ENCODE measurements around the gene TBCD.

TBCD gene

DNA sequence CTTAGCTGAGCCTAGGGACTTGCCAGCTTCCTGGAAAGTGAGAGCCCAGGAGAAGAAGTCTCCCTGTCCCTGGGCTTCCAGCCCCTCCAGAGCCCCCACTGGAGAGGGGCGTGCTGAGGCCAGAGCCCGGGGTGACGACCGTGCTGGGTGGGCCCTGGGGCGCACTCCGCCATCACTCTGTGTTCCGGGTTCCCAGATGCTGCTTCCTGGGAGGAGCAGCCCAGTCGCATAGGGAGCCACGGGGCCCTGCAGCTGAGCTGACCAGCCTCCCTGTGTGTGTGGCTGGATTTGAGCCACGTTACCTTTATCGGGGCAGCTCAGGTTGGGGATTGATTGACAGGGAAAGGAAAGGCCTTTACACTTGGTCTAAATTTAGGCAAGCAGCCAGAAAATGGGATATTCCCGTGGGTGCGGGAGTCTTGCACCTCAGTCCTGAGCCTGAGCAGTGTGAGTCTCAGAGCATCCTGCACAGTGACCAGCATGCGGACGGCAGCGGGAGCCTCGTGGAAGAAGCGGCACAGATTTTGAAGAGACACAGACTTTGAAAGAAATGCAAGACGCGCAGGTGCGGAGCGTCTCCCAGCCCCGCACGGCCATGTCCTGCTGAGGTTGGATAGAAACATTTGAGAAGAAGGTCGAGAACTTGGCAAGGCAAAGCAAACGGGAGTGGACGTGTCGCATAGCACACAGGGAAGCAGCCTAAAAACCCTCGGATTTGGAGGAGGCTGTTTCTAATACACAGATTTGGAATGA, 139.2 kb downstream of the TBCD start:
- Histone ChIP-seq H3K27me3 (replicated peaks; ENCODE audit: insufficient read depth, low read length) (no peaks in the 10 kb centered on the region), H3K4me2 (ENCODE audit: low read depth, low read length) (no peak overlapping the region), H2AFZ (ENCODE audit: low read length) (no peak overlapping the region), H3K9me2 (replicated peaks; ENCODE audit: insufficient read depth, low read length) (no peaks in the 10 kb centered on the region), H3K36me3 (replicated peaks; ENCODE audit: insufficient read depth, low read length) (no peaks in the 10 kb centered on the region), H3K79me2 (ENCODE audit: low read length) (no peaks in the 10 kb centered on the region), H3K9ac (ENCODE audit: low read length) (no peak overlapping the region), H4K20me1 (ENCODE audit: insufficient read depth, low read length) (no peaks in the 10 kb centered on the region), H3K4me1 (ENCODE audit: low read length) (no peaks in the 10 kb centered on the region), H3K4me3 (ENCODE audit: low read length) (no peak overlapping the region), H3F3A (ENCODE audit: insufficient read depth, low read length) (no peaks in the 10 kb centered on the region), H3K27ac (ENCODE audit: low read length) (no peak overlapping the region), H3K9me3 (replicated peaks; ENCODE audit: insufficient read depth, low read length) (no peaks in the 10 kb centered on the region)
- TF ChIP-seq EZH2 (optimal IDR thresholded peaks at IDR 0.05; ENCODE audit: low read depth, low read length) (no peak), EZH2phosphoT487 (IDR thresholded peaks at IDR 0.05; ENCODE audit: low read length) (no peak)
- TF ChIP-seq, protein P1, sequence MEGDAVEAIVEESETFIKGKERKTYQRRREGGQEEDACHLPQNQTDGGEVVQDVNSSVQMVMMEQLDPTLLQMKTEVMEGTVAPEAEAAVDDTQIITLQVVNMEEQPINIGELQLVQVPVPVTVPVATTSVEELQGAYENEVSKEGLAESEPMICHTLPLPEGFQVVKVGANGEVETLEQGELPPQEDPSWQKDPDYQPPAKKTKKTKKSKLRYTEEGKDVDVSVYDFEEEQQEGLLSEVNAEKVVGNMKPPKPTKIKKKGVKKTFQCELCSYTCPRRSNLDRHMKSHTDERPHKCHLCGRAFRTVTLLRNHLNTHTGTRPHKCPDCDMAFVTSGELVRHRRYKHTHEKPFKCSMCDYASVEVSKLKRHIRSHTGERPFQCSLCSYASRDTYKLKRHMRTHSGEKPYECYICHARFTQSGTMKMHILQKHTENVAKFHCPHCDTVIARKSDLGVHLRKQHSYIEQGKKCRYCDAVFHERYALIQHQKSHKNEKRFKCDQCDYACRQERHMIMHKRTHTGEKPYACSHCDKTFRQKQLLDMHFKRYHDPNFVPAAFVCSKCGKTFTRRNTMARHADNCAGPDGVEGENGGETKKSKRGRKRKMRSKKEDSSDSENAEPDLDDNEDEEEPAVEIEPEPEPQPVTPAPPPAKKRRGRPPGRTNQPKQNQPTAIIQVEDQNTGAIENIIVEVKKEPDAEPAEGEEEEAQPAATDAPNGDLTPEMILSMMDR (IDR thresholded peaks at IDR 0.05; ENCODE audit: low read length) = no peak
- no peak for DNase-seq

DNA sequence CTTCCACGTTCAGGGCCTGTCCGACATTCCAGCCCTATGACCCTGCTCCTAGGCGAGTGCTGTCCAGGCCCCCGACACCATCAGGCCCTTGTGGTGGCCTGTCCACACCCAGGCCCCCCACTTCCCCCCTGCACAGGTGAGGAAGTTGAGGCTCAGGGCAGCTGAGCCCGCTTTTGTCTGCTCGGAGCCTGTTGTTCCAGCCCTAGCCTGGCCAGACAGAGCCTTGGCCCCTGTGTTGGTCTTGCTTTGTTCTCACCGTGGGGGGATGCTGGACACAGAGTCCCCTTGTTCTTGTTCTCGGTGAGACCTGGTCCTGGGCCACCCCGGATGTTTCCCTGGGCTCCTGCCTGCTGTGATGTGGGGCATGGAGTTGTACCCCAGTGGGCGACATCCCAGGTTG, 140.0 kb downstream of the TBCD start:
- DNase-seq = no peak
- TF ChIP-seq EZH2phosphoT487 (IDR thresholded peaks at IDR 0.05; ENCODE audit: low read length) = no peak
- TF ChIP-seq, protein P1 (IDR thresholded peaks at IDR 0.05; ENCODE audit: low read length) = no peak
- no peak for TF ChIP-seq EZH2 (optimal IDR thresholded peaks at IDR 0.05; ENCODE audit: low read depth, low read length)
- Histone ChIP-seq H3K27ac (ENCODE audit: low read length) (no peak overlapping the region), H3F3A (ENCODE audit: insufficient read depth, low read length) (no peaks in the 10 kb centered on the region), H3K4me1 (ENCODE audit: low read length) (no peaks in the 10 kb centered on the region), H3K4me2 (ENCODE audit: low read depth, low read length) (no peak overlapping the region), H3K9ac (ENCODE audit: low read length) (no peak overlapping the region), H3K36me3 (replicated peaks; ENCODE audit: insufficient read depth, low read length) (no peaks in the 10 kb centered on the region), H2AFZ (ENCODE audit: low read length) (no peak overlapping the region), H3K79me2 (ENCODE audit: low read length) (no peaks in the 10 kb centered on the region), H4K20me1 (ENCODE audit: insufficient read depth, low read length) (no peaks in the 10 kb centered on the region), H3K27me3 (replicated peaks; ENCODE audit: insufficient read depth, low read length) (no peaks in the 10 kb centered on the region), H3K9me3 (replicated peaks; ENCODE audit: insufficient read depth, low read length) (no peaks in the 10 kb centered on the region), H3K4me3 (ENCODE audit: low read length) (no peak overlapping the region), H3K9me2 (replicated peaks; ENCODE audit: insufficient read depth, low read length) (no peaks in the 10 kb centered on the region)

DNA sequence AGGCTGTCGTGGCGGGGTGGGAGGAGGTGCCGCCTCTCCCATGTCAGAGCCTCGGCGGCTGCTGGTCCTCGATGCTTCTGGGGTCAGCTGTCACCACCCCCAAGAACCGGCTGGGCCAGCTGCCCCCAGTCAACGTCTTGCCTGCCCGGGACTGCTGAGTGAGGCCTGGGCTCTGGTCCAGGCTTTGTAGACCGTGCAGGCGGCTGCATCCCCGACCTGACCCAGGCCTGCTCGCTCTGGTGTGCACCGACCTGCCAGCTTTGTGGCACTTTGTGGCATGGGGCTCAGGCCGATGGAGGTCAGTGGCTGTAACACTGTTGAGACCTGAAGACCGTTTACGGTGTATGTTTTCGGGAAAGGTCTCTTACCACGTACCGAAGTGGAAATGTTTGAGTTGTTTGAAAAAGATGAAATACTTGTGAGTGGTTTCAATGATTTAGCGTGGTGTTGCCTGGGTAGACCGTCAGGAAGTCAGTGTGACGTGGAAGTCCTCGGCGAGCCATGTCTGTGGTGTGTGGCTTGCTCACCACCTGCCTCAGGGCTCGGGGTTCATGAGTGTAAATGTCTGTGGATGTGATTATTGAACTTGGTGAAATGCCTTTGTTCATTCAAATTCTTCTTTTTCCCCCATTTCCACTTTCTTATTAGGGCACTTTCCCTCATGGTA, 141.2 kb downstream of the TBCD start:
- Histone ChIP-seq H3K4me3 (ENCODE audit: low read length) (no peak overlapping the region), H2AFZ (ENCODE audit: low read length) (no peak overlapping the region), H3K36me3 (replicated peaks; ENCODE audit: insufficient read depth, low read length) (no peaks in the 10 kb centered on the region), H3K9me3 (replicated peaks; ENCODE audit: insufficient read depth, low read length) (no peaks in the 10 kb centered on the region), H3K4me1 (ENCODE audit: low read length) (no peaks in the 10 kb centered on the region), H3K27me3 (replicated peaks; ENCODE audit: insufficient read depth, low read length) (no peaks in the 10 kb centered on the region), H3K9me2 (replicated peaks; ENCODE audit: insufficient read depth, low read length) (no peaks in the 10 kb centered on the region), H3K27ac (ENCODE audit: low read length) (no peak overlapping the region), H3F3A (ENCODE audit: insufficient read depth, low read length) (no peaks in the 10 kb centered on the region), H3K9ac (ENCODE audit: low read length) (no peak overlapping the region), H4K20me1 (ENCODE audit: insufficient read depth, low read length) (no peaks in the 10 kb centered on the region), H3K79me2 (ENCODE audit: low read length) (no peaks in the 10 kb centered on the region), H3K4me2 (ENCODE audit: low read depth, low read length) (no peak overlapping the region)
- no peak for DNase-seq
- TF ChIP-seq, protein P1 (IDR thresholded peaks at IDR 0.05; ENCODE audit: low read length) = no peak
